HFFc6 (cell line): ENCODE results near the gene SMC1B. TPM values are rescaled to one million over a fixed set of nuclear protein-coding genes. Genes with fewer than 3 reads are reported as not detected.
"Not testable (repeated sequence)": the region's sequence is repeated elsewhere in the genome, so short reads cannot be mapped to it uniquely, and the experiment has no call there.

Experiments used
- DNase-seq: peaks from one replicate; pipeline ENCODE4 v3.0.0-alpha.2; 2018
- H3K27ac Mint-ChIP-seq: 2 replicates; pipeline ENCODE4 v1.8.0; 2020; ENCODE audit warnings: mild to moderate bottlenecking, mixed read lengths
- H3K27me3 Mint-ChIP-seq: 2 replicates; pipeline ENCODE4 v1.8.0; 2021; ENCODE audit warnings: mild to moderate bottlenecking, moderate library complexity, mixed read lengths; ENCODE audit not compliant: insufficient read depth
- H3K36me3 Mint-ChIP-seq: 2 replicates; pipeline ENCODE4 v1.8.0; 2021; ENCODE audit warnings: low read depth, mixed read lengths
- H3K4me1 Mint-ChIP-seq: 2 replicates; pipeline ENCODE4 v1.8.0; 2020; ENCODE audit warnings: low read depth, mixed read lengths
- H3K4me3 Mint-ChIP-seq: 2 replicates; pipeline ENCODE4 v1.8.0; 2020; ENCODE audit warnings: mild to moderate bottlenecking, moderate library complexity, mixed read lengths
- H3K9me3 Mint-ChIP-seq: 2 replicates; pipeline ENCODE4 v1.8.0; 2020; ENCODE audit warnings: mild to moderate bottlenecking, mixed read lengths
- total RNA-seq, 6 experiments: library from RNA; stranded (reverse); fragmentation: NEBNext Ultra II Directional; extraction: Animal tissue kit (Norgen Biotek cat#: 25700); gene quantifications; 2 replicates in 1 of 6; 3 replicates in 5 of 6; pipeline ENCODE4 v1.2.3, GENCODE V29; 2021
- TF ChIP-seq, protein P1 (sequence below): fragments of 200-600 bp; sonication (generic); IDR thresholded peaks from 2 replicates; pipeline ENCODE4 v1.5.0; 2021; ENCODE audit warnings: antibody characterized with exemption, mild to moderate bottlenecking

The SMC1B gene
- total RNA-seq, 6 experiments from 2014 or later, result 0.06 TPM; not detected in 5

DNA sequence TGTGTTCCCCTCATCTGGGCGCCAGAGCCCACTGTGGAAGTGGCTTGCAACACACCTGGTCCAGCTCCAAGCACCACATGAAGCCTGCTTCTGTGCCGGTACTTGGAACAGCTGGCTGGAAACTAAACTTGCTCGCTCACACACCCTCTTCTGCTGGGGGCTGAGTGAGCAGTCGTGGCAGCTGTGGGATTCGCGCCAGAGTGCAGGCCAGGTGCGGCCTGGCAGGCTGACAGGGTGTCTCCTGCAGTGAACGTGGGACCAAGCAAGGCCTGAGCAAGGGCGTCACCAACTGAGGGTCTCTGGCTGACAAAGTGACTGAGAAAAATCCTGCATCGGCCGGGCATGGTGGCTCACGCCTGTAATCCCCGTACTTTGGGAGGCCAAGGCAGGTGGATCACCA lies 15.2 kb downstream of the SMC1B start:
- TF ChIP-seq, protein P1, sequence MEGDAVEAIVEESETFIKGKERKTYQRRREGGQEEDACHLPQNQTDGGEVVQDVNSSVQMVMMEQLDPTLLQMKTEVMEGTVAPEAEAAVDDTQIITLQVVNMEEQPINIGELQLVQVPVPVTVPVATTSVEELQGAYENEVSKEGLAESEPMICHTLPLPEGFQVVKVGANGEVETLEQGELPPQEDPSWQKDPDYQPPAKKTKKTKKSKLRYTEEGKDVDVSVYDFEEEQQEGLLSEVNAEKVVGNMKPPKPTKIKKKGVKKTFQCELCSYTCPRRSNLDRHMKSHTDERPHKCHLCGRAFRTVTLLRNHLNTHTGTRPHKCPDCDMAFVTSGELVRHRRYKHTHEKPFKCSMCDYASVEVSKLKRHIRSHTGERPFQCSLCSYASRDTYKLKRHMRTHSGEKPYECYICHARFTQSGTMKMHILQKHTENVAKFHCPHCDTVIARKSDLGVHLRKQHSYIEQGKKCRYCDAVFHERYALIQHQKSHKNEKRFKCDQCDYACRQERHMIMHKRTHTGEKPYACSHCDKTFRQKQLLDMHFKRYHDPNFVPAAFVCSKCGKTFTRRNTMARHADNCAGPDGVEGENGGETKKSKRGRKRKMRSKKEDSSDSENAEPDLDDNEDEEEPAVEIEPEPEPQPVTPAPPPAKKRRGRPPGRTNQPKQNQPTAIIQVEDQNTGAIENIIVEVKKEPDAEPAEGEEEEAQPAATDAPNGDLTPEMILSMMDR, result no peak; the same call in 1 of the 2 replicates
- Mint-ChIP-seq H3K27ac (no peak overlapping the region), H3K27me3 (peaks cover 13% of the 10 kb centered on the region), H3K4me1 (no peaks in the 10 kb centered on the region), H3K36me3 (no peaks in the 10 kb centered on the region), H3K4me3 (no peak overlapping the region), H3K9me3 (no peaks in the 10 kb centered on the region)
- DNase-seq, result no peak

DNA sequence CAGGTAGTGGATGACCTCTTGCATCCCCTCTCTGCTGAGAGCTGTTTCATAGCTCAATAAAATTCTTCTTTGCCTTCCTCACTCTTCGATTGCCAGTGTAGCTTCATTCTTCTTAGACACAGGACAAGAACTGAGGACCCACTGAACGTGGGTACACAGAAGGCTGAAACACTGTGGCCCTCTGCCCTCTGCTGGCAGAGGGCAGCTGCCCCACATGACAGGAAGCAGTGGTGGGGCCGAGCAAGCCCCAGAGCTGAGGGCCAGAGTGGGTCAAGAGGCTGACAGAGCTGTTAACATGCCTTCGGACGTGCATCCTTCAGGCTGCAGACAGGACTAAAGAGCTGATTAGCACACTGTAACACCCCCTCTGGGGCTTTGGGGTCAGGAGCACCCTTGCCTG lies 15.6 kb downstream of the SMC1B start:
- Mint-ChIP-seq H3K4me1 (no peaks in the 10 kb centered on the region), H3K9me3 (no peaks in the 10 kb centered on the region), H3K27ac (no peak overlapping the region), H3K36me3 (no peaks in the 10 kb centered on the region), H3K4me3 (no peak overlapping the region), H3K27me3 (peaks cover 11% of the 10 kb centered on the region)
- DNase-seq, result no peak
- TF ChIP-seq, protein P1, result peak; percentile 37; the same call in 1 of the 2 replicates

DNA sequence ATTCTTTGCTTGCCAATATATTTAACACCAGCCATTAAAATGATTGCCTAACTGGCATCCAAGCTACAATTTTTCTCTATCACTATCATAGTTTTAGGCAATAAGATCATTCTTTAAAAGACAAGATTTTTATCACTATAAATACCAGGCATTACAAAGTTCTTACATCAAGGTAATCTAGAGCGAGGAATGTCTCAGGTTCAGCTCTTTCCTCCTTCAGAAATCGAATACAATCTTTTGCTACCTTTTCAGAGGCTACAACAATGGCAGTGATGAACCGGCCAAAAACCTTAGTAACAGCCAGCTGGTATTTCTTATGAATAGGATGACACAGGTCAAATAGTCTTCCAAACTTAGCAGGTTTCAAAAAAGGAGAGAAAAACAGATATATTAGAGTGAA lies 23.9 kb downstream of the SMC1B start:
- TF ChIP-seq, protein P1, result no peak
- H3K36me3 Mint-ChIP-seq, result no peaks in the 10 kb centered on the region
- no peak for DNase-seq
- H3K27me3 Mint-ChIP-seq, result peaks cover 12% of the 10 kb centered on the region
- H3K27ac Mint-ChIP-seq, result no peak overlapping the region
- H3K4me3 Mint-ChIP-seq, result no peak overlapping the region
- no peaks in the 10 kb centered on the region for H3K4me1 Mint-ChIP-seq
- H3K9me3 Mint-ChIP-seq, result no peaks in the 10 kb centered on the region

GRCh38 chr22:45381348-45381747 lies 32.1 kb downstream of the SMC1B start:
- H3K27me3 Mint-ChIP-seq, result peaks cover 17% of the 10 kb centered on the region

GRCh38 chr22:45376703-45377102 lies 36.7 kb downstream of the SMC1B start:
- Mint-ChIP-seq H3K4me3 (no peak overlapping the region), H3K27me3 (peaks cover 18% of the 10 kb centered on the region), H3K27ac (no peak overlapping the region), H3K36me3 (no peaks in the 10 kb centered on the region; the same call in 1 of the 2 replicates), H3K9me3 (peaks cover 5% of the 10 kb centered on the region; the same call in 1 of the 2 replicates), H3K4me1 (no peaks in the 10 kb centered on the region)
- DNase-seq, result no peak
- TF ChIP-seq, protein P1, result no peak

More at GRCh38 chr22:45381348-45381747, 32.1 kb downstream of the SMC1B start:
- no peak overlapping the region for H3K27ac Mint-ChIP-seq
- TF ChIP-seq, protein P1, result no peak
- no peak for DNase-seq
- no peak overlapping the region for H3K4me3 Mint-ChIP-seq
- no peaks in the 10 kb centered on the region for H3K36me3 Mint-ChIP-seq
- H3K9me3 Mint-ChIP-seq, result no peaks in the 10 kb centered on the region
- H3K4me1 Mint-ChIP-seq, result no peaks in the 10 kb centered on the region

DNA sequence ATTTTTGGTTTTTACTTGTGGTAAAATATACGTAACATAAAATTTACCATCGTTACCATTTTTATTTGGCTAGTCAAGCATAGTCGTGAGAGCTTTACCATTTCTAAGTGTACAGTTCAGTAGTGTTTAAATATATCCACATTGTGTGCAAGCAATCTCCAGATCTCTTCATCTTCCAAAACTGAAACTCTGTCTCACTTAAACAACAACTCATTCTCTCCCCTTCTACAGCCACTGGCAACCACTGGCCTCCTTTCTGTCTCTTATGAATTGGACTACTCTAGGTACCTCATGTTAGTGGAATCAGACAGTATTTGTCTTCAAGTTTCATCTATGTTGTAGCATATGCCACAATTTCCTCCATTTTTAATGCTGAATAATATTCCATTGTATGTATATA lies 37.4 kb downstream of the SMC1B start:
- no peak overlapping the region for H3K27ac Mint-ChIP-seq
- TF ChIP-seq, protein P1, result no peak

DNA sequence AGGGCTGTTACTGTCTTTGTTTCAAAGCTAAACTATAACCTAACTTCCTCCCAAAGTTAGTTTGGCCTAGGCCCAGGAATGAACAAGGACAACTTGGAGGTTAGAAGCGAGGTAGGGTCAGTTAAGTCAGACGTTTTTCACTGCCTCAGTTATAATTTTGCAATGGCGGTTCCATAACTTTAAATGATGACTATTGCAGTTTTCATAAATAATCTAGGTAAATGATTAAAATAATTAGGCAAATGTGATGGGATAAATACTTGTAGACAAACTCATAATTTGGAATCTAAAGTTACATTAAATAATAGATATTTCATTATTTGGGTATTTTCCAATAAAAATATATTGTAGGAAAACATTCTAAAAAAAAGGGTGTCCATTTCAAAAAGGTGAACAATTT lies 39.8 kb downstream of the SMC1B start:
- H3K9me3 Mint-ChIP-seq, H3K27ac Mint-ChIP-seq, H3K4me1 Mint-ChIP-seq, H3K36me3 Mint-ChIP-seq, DNase-seq, H3K4me3 Mint-ChIP-seq: not testable (repeated sequence)
- H3K27me3 Mint-ChIP-seq, result peaks cover 16% of the 10 kb centered on the region

More for the DNA sequence above, 37.4 kb downstream of the SMC1B start:
- DNase-seq, result no peak
- Mint-ChIP-seq H3K9me3 (peaks cover 5% of the 10 kb centered on the region; the same call in 1 of the 2 replicates), H3K4me1 (no peaks in the 10 kb centered on the region), H3K4me3 (no peak overlapping the region), H3K36me3 (no peaks in the 10 kb centered on the region; the same call in 1 of the 2 replicates), H3K27me3 (peaks cover 19% of the 10 kb centered on the region)
